NCI-H187 treated with DMSO at 0.1 percent for 48 hours (cell line): ENCODE data around the gene IQSEC1.
A peak's percentile ranks its signal among the peaks of the same experiment; 100 is the strongest.
"Not testable (repeated sequence)": the region's sequence is repeated elsewhere in the genome, so short reads cannot be mapped to it uniquely, and the experiment has no call there.

Experiments
- DNase-seq: peaks from one replicate; lab custom pipeline; 2025; lab: John Stamatoyannopoulos, UW

IQSEC1 gene

DNA sequence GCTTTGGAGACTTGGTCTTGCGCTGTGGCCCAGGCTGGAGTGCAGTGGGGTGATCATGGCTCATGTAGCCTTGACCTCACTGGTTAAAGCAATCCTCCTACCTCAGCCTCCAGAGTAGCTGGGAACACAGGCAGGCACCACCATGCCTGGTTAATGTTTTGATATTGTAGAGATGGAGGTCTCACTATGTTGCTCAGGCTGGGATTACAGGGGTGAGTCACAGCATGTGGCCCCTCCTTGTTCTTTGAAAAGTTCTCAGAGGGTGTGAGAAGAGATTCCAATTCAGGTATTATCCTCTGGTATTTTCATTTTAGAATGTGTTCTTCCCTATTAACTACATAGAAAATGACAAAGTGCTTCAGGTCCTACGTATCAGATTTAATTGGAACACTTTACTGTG is 180.0 kb downstream of the IQSEC1 start:
- DNase-seq, result no peak

DNA sequence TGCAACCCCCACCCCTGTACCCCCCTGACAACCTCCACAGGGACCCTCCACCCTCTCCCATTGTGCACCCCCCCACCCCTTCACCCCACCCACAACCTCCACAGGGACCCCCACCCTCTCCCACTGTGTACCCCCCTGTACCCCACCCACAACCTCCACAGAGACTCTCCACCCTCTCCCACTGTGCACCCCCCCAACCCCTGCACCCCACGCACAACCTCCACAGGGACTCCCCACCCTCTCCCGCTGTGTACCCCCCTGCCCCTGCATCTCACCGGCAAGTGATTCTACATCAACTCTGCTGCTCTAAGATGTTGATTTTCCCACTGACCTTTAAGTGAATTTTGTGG is 180.4 kb downstream of the IQSEC1 start:
- DNase-seq, result no peak

DNA sequence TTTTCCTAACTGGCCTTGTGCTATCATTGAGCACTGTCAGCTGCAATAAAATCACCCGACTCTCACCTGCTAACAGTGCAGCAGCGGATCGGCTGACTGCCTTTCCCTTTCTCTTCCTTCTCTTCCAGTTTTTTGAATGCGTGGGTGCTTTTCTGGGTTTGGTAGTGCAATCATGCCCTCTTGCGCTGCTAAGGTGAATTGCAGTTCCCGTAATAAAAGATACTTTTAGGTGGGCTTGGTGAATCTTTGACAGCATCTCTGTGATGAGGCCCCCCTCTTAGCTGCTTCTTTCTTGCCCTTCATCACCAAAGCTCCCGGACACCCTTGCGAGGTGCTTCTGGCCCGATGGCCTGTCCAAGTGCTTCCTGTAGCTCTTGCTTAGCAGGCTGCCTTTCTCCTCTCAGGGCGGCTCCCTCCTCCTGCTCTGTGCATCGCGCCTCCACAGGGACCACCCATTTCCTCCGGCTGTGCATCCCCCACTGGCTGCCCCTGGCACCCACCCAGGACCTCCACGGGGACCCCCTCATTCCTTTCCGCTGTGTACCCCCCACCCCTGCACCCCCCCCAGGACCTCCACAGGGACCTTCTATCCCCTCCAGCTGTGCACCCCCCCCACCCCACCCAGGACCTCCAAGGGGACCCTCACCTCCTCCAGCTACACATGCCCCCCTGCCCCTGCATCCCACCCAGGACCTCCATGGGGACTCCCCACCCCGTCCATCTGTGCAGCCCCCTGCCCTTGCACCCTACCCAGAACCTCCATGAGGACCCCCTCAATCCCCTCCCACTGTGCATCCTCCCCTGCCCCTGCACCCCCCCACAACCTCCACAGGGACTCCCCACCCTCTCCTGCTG is 181.0 kb downstream of the IQSEC1 start:
- peak; percentile 6 for DNase-seq

DNA sequence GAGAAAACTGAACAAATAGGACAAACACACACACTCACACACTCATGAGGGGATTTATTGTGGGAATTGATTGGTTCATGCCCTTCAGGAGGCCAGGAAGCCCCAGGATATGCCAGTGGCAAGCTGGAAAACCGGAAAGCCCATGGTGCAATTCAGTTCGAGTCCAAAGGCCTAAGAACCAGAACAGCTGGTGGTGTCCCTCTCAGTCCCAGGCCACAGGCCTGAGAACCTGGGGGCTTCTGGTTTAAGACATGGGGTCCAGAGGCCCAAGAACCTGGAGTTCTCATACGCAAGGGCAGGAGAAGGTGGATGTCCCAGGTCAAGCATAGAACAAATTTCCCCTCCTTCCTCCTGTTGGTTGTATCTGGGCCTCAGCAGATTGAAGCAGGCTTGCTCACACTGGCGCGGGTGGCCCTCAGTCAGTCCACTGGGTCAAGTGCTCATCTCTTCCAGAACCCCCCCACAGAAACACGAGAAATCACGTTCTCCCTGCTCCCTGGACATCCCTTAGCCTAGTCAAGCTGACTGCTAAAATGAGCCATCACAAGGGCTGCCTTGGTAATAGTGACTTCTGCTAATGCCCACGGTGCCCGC is 181.7 kb downstream of the IQSEC1 start:
- DNase-seq, result no peak

DNA sequence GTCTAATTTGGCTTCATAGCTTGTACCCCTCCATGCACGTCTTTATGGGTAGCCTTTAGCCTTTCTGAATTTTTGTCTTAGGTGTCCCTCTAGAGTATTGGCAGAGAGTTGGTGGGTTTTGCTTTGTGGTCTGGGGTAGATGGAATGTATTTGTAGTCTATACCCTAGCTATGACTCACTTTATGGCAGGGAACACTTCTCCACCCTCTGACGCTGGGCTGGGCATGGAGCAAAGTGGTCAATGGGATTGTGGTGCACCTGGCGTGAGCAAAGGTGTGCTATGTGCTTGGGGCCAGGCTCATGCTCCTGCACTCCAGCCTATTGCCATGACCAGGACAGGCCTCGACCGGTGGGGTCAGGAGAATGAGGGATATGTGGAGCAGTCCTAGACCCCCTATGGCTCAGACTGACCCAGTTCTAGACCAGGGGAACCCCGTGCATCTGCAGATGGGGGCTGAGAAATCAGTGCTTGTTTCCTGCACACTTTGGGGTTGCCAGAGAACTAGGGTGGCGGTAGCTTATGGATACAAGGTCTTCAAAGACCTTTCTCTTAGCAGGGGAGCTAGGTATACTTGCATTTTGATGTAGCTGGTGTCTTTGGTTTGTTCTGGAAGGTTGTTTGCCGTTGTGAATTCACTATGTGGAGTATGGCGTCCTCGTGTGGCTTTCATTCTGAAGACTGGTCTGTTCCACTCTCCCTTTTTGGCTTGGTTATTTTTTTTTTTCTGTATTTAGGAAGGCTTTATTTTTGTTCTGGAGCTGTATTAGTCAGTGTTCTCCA is 182.4 kb downstream of the IQSEC1 start:
- DNase-seq, result no peak

DNA sequence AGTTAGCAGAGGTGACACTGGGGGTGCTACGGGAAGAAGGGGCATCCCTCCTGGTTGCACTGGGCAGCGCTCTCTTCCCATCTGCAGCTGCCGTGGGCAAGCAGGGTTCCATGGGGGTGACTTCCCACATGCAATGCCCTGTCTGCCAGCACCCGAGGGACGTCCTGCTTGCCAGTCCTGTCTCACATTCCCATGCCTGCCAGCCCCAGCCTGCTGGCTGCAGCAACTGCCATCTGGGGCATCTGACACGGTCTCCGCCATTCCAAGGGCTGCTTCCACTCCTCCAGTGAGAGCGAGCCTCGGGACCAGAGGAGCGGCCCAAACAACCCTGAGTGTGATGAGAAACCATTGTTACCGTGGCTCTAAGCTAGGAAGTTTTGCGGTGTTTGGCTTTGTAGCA is 186.5 kb downstream of the IQSEC1 start:
- no peak for DNase-seq

DNA sequence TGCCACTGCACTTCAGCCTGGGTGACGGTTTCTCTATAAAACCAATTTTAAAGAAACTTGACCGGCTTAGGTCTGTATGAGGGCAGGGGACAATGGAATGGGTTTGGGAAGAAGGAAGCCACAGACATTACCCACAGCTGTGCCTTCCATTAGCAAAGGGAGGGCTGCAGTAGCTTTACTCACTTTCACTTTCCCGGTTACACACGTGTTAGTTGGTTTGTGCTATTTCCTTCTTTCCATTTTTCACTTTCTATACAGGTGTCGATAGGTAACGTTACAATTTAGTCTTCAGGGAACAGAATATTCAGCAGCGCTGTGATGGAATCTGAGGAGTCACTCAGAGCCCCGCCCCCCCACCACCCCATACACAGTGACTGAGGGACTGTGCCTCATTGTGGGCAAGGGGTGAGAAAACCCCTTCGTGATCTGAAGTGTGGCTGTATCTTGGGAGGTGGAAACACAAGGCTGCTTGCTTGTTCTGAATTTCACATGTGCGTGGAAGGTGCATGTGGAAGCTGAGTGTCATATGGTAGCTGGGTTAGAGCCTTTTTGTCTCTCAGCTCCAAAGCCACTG is 187.0 kb downstream of the IQSEC1 start:
- DNase-seq, result no peak

DNA sequence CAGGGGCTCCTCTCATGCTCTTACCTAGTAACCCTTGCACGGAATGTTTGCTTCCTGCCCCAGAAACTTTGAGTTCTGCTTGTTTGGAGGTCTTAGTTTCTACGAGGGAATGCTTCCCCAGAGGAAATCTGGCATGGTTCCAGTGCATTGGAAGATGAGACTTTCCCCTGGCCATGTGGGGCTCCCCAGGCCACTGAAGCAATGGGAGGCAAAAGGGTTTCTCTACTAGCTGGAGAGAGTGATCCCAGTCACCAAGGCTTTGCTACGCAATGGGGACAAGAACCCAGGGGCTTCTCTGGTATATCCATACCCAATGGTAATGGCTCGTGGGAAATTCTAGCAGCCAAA is 187.7 kb downstream of the IQSEC1 start:
- no peak for DNase-seq

DNA sequence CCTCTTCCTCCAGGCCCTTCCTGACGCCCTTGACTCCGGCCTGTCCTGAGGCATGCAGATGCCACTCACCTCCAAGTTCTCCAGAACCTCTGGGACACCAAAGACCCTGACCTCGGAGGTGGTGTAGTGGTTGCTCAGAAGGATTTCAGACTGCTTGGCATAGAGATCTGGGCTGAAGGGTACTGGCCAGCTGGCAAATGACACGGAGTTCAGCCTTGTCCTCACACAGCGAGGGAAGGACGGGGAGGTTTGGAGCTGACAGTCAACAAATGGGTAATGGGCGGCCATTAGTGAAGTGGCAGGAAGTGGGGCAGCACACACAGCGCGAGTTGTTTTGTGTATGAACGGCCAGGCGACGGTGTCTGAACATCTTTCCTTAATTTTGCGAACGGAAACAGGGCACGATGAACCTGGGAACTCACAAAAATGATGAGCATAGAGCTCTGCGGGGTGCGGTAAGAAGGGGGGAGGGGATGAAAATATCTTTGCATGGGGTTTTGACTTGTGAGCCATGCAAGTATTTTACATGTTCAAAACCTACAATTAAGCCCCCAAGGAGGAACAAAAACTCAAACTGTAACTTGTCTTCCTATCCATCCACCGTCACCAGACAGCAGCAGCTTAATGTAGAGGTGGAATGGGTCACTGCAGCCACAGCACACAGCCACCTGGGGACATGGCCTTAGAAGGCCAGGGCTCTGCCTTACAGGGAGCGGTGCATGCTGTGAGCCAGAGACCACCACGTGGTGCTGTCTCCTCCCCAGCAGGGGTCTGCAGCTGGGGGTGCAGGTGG is 188.2 kb downstream of the IQSEC1 start:
- no peak for DNase-seq

DNA sequence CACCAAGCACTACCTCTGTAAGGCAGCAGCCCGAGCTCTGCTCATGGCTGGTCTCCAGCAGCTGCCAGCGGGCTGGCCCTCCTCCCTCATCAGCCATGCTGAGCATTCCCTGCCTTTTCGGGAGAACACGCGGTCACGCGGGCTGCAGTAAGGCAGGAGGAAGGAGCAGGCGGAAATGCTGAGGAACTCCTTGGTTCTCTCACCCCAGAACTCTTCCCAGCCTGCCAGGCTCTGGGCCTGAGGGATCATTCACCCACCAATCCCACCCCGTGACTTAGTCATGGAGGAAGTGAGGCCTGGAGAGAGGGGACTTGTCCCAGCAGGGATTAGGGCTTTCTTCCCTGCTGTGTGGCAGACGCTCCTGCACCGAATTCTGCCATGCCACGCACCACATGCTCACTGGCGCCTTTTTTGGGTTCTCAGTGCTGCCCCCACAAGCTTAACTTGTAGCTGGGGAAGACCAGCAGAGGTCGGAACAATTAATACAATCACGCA is 189.0 kb downstream of the IQSEC1 start:
- no peak for DNase-seq

DNA sequence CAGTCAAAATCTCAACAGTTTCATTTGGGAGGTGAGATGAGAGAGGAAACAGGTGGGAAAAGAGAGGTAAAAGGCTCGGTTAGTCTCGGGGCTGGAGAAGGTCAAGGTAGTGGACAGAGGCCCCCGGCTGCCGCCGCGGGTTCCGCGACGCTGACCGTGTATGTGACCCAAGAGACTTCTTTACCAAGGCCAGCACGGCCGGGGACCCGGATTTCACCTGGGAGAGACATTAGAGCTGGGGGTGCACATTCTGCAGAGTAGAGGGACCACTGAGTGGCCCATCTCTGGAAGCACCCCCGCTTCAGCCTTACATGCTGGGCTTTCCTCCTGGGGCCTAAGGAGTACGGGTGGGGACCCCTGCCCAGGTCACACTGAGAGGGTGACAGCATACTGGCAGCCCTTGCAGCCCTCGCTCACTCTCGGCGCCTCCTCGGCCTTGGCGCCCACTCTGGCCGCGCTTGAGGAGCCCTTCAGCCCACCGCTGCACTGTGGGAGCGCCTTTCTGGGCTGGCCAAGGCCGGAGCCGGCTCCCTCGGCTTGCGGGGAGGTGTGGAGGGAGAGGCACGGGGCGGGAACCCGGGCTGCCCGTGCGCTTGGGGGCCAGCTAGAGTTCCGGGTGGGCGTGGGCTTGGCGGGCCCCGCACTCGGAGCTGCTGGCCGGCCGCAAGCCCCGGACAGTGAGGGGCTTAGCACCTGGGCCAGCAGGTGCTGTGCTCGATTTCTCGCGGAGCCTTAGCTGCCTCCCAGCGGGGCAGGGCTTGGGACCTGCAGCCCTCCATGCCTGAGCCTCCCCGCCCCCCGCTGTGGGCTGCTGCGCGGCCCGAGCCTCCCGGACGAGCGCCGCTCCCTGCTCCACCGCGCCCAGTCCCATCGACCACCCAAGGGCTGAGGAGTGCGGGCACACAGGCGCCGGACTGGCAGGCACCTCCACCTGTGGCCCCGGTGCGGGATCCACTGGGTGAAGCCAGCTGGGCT is 190.6 kb downstream of the IQSEC1 start:
- no peak for DNase-seq

DNA sequence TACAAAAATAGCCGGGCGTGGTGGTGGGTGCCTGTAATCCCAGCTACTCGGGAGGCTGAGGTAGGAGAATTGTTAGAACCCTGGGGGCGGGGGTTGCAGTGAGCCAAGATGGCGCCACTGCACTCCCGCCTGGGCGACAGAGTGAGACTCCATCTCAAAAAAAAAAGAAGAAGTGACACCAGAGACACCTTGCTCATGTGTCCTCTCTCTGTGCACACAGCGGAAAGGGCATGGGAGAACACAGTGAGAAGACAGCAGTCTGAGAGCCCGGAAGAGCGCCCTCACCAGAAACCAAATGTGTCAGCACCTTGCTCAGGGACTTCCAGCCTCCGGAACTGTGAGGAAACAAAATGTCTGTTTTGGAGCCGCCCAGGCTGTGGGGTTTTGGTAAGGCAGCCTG is 191.4 kb downstream of the IQSEC1 start:
- not testable (repeated sequence) for DNase-seq

DNA sequence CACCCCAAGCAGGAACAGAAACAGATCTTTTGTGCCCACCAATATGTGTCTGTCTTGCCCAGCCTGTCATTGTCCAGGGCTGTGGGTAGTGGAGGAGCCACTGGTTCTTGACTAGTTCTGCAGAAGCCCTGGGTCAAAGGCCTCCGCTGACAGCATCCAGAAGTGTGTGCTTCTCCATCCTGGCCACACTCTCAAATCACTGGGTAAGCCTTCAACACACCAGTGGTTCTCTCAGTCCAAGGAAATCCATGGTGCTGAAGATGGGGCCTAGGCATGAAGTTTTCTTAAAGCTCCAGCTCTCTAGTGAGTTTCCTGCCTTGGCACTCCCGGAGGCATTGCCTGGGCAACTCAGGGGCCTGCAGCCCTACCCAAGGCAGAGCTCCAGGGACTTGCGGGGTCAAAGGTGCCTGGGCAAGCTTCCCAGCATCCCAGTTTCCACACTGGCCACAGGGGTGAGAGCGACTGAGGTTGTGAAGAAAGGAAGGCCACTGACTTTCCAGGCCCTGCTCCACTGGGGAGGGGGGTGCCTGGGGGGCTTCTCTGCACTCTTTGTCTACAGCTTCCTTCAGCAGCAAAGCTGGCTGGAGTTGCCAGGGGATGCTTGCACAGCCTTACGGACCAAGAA is 193.9 kb downstream of the IQSEC1 start:
- DNase-seq, result no peak

DNA sequence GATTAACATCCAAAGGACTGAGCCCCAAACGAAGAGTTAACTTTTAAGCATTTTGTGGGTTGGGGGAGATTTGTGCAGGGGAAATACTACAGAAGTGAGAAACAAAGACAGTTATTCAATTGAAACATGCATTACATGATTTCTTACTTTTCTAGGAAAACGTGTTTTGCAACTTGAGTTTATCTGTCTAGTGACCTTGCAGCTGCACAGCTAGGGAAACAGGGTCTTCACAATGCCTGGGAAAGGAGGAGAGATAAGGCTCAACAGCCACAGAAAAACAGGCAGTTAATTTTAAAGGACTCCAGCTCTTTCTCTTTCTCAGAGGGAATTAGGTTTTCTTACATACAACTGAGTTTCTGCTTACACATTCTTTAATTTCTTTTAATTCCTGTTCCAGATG is 194.5 kb downstream of the IQSEC1 start:
- DNase-seq, result not testable (repeated sequence)

DNA sequence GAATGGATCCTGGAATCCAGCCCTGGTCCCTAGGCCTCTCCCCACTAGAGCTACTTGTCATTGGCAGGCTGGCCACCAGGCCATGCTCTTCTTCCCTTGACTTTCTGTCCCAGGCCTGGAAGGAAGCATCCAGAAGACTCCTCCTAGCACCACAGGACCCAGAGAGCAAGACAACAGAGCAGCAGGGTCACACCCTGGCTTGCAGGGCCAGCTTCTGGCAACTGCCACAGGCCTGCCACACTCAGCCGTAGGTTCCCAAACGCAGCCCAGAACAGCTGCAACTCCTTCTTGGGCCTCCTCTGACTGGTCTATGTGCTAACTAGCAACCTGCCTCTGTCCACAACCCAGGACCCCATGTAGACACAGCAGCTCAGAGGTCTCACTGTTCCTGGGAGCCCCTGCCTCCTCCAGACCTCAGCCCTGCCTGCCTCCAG is 195.1 kb downstream of the IQSEC1 start:
- no peak for DNase-seq

DNA sequence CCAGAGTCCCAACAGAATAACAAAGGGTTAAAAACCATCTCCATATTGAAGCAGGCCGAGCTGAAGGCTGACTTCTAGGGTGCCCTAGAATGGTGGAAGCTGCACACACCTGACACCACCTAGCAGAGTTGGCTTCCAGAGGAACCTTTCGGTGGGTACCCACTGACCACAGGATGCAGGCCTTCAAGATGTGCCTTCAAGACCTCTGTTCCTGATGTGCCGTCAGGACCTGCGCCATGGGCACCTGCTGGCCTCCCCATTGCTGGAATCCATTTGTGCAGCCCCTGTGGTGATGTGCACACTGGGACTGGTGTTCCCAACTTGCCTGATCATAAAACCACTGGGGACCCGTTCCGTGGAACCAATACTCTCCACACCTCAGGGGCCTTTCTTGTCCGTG is 196.2 kb downstream of the IQSEC1 start:
- no peak for DNase-seq

DNA sequence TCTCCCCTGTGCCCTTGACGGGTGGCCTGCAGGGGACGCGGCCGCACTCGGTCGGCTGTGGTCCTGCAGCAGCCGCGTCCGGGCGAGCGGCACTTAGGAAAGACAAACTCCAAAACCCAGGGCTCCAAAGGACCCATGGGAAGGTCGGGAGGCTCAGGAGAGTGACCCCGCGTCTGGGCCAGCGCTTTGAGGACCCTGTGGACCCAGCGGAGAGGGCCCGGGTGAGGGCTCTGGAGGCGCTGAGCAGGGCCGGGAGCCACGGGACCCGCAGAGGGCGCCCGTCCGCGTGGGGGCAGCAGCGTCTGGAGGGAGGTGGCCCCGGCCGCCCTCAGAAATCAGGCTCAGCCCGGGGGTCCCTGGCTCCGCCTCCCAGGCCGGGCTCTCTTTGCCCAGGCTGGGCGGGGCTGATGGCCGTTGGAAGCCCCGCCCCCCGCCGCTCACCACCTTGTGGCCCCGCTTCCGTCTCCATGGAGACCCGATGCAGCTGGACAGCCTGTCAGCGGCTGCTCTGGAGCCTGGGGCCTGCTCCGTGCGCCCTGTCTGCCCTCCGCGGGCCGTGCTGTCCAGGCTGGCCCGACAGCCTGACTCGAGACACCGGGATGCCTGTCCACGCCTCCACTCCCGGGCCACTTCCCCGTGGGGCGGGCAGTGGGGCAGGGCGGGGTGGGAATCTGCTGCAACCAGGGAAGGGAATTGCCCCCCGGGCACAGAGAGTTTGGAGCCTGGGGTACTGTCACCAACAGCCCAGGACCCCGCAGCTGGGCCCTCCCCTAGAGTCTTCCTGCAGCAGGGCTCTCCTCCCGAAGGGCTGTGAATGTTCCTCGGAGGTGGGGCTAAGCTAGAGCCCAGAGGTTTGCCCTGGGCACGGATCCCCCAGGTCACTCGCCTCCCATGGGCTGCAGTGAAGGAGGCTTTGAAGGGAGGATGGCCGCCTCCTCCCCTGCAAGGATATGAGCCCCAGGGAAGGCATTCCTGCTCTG is 197.1 kb downstream of the IQSEC1 start:
- no peak for DNase-seq

DNA sequence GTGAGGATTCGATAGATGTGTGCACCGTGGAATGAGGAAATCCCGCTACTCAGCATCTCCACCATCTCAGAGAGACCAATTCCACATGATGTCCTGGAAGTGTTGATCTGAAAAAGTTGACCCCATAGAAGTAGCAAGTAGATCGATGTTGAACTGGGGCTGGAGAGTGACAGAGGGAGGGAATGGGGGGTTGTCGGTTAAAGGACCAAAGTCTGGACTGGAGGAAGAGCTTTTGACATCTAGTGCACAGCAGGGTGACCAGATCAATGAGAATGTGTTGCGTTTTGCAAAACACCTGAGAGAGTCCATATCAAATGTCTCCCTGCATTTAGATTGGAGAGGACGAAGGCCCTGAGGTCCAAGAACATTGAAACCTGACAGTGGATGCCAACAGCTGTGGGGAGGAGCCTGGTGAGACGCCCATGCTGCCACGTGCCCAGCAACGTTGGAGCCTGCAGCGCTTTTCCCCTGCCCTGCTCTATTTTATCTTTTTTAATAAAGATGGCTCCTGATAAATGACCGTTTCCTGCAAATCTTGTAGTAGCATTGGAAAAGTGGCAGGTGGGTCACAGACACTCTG is 201.7 kb downstream of the IQSEC1 start:
- DNase-seq, result no peak
